OCI-LY3 (cell line): Measurements from ENCODE around the gene NKAIN4.

Experiments used
- H2AFZ ChIP-seq: fragments of 200-600, 300-600 bp; shearing (Covaris generic); 2 replicates; pipeline ENCODE4 v1.6.0; 2014; ENCODE audit warnings: antibody characterized with exemption, low read depth, low read length
- H3K27ac ChIP-seq: fragments of 200-600, 300-600 bp; sonication (generic); 2 replicates; pipeline ENCODE4 v1.5.1; 2014; ENCODE audit warnings: mild to moderate bottlenecking, low read length, moderate library complexity, mixed read lengths
- H3K27me3 ChIP-seq: fragments of 200-600, 300-600 bp; sonication (generic); 2 replicates; pipeline ENCODE4 v1.6.1; 2014; ENCODE audit warnings: low read depth, low read length, mixed read lengths
- H3K36me3 ChIP-seq: fragments of 200-600, 300-600 bp; sonication (generic); replicated peaks from 2 replicates; pipeline ENCODE3; 2014; ENCODE audit warnings: low read depth, low read length, mixed read lengths
- H3K4me1 ChIP-seq: fragments of 300-600, 200-600 bp; sonication (generic); 2 replicates; pipeline ENCODE4 v1.6.1; 2014; ENCODE audit warnings: low read length, mixed read lengths
- H3K4me2 ChIP-seq: fragments of 200-600, 300-600 bp; sonication (generic); 2 replicates; pipeline ENCODE4 v1.6.1; 2014; ENCODE audit warnings: low read length, mixed read lengths
- H3K4me3 ChIP-seq: fragments of 300-600, 200-600 bp; sonication (generic); 2 replicates; pipeline ENCODE4 v1.5.1; 2014; ENCODE audit warnings: antibody characterized with exemption, mild to moderate bottlenecking, low read length, moderate library complexity
- H3K79me2 ChIP-seq: fragments of 300-600, 200-600 bp; shearing (Covaris generic); 2 replicates; pipeline ENCODE4 v1.6.1; 2014; ENCODE audit warnings: mild to moderate bottlenecking, low read length, mixed read lengths
- H3K9ac ChIP-seq: fragments of 300-600, 200-600 bp; shearing (Covaris generic); 2 replicates; pipeline ENCODE4 v1.6.0; 2014; ENCODE audit warnings: mild to moderate bottlenecking, low read length, moderate library complexity
- H3K9me3 ChIP-seq: fragments of 200-600, 300-600 bp; shearing (Covaris generic); 2 replicates; pipeline ENCODE4 v1.6.1; 2014; ENCODE audit warnings: low read length, mixed read lengths; ENCODE audit not compliant: insufficient read depth
- H4K20me1 ChIP-seq: fragments of 200-600, 300-600 bp; sonication (generic); 2 replicates; pipeline ENCODE4 v1.6.1; 2016; ENCODE audit warnings: low read length, mixed read lengths; ENCODE audit not compliant: insufficient read depth
- EZH2phosphoT487 ChIP-seq: fragments of 200-600 bp; shearing (Covaris generic); IDR thresholded peaks from 2 replicates; pipeline ENCODE4 v1.6.1; 2018; ENCODE audit warnings: antibody characterized with exemption, mixed run types, low read depth
- TF ChIP-seq, protein P1 (sequence below): fragments of 200-600, 300-600 bp; sonication (generic); IDR thresholded peaks from 2 replicates; pipeline ENCODE4 v1.5.1; 2014; ENCODE audit warnings: antibody characterized with exemption, low read length, low read depth

The NKAIN4 gene

DNA sequence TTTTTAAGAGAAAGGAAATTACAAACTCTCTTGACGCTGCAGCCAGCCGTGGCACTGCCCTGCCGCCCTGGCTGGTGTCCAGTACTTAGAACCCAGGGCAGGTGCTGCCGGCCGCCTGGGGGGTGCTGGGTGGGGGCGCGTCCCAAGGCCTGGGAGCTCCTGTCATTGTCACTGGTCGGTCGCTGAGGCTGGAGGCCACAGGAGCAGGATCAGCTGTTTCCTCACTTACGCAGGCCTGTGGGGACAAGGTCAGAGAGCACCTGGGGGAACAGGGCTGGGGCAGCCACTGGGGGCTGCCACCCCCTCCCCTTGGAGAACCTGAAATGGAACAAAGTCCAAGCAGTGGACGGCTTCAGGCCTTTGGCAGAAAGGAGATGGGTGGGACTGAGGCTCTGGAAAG lies 13.0 kb downstream of the NKAIN4 start:
- no peaks in the 10 kb centered on the region for H3K9me3 ChIP-seq
- H3K36me3 ChIP-seq: no peaks in the 10 kb centered on the region
- no peak overlapping the region for H3K4me3 ChIP-seq
- H3K27ac ChIP-seq: no peak overlapping the region
- no peaks in the 10 kb centered on the region for H4K20me1 ChIP-seq
- H2AFZ ChIP-seq: no peak overlapping the region
- H3K4me2 ChIP-seq: no peak overlapping the region
- H3K4me1 ChIP-seq: no peaks in the 10 kb centered on the region
- no peak for TF ChIP-seq EZH2phosphoT487
- TF ChIP-seq, protein P1, sequence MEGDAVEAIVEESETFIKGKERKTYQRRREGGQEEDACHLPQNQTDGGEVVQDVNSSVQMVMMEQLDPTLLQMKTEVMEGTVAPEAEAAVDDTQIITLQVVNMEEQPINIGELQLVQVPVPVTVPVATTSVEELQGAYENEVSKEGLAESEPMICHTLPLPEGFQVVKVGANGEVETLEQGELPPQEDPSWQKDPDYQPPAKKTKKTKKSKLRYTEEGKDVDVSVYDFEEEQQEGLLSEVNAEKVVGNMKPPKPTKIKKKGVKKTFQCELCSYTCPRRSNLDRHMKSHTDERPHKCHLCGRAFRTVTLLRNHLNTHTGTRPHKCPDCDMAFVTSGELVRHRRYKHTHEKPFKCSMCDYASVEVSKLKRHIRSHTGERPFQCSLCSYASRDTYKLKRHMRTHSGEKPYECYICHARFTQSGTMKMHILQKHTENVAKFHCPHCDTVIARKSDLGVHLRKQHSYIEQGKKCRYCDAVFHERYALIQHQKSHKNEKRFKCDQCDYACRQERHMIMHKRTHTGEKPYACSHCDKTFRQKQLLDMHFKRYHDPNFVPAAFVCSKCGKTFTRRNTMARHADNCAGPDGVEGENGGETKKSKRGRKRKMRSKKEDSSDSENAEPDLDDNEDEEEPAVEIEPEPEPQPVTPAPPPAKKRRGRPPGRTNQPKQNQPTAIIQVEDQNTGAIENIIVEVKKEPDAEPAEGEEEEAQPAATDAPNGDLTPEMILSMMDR: no peak
- no peaks in the 10 kb centered on the region for H3K27me3 ChIP-seq
- H3K9ac ChIP-seq: no peak overlapping the region
- H3K79me2 ChIP-seq: no peaks in the 10 kb centered on the region

GRCh38 chr20:63240004-63240403 lies 14.3 kb downstream of the NKAIN4 start:
- Histone ChIP-seq H3K9ac (no peak overlapping the region), H3K4me3 (no peak overlapping the region), H3K27ac (no peak overlapping the region), H3K27me3 (no peaks in the 10 kb centered on the region), H3K4me2 (no peak overlapping the region), H4K20me1 (no peaks in the 10 kb centered on the region), H3K36me3 (no peaks in the 10 kb centered on the region), H2AFZ (no peak overlapping the region), H3K79me2 (no peaks in the 10 kb centered on the region), H3K9me3 (no peaks in the 10 kb centered on the region), H3K4me1 (peaks cover 3% of the 10 kb centered on the region; the same call in 1 of the 2 replicates)
- TF ChIP-seq, protein P1: no peak
- TF ChIP-seq EZH2phosphoT487: no peak

- peaks cover 3% of the 10 kb centered on the region; the same call in 1 of the 2 replicates for H3K4me1 ChIP-seq
- no peak for TF ChIP-seq EZH2phosphoT487
- TF ChIP-seq, protein P1: no peak
- no peak overlapping the region for H2AFZ ChIP-seq
- H3K4me2 ChIP-seq: no peak overlapping the region
- H4K20me1 ChIP-seq: no peaks in the 10 kb centered on the region
- H3K27me3 ChIP-seq: no peaks in the 10 kb centered on the region
- no peaks in the 10 kb centered on the region for H3K79me2 ChIP-seq
- H3K9me3 ChIP-seq: no peaks in the 10 kb centered on the region
- H3K36me3 ChIP-seq: no peaks in the 10 kb centered on the region
- H3K27ac ChIP-seq: no peak overlapping the region
- no peak overlapping the region for H3K4me3 ChIP-seq
- H3K9ac ChIP-seq: no peak overlapping the region
Observed at GRCh38 chr20:63239431-63239830, 14.8 kb downstream of the NKAIN4 start.

DNA sequence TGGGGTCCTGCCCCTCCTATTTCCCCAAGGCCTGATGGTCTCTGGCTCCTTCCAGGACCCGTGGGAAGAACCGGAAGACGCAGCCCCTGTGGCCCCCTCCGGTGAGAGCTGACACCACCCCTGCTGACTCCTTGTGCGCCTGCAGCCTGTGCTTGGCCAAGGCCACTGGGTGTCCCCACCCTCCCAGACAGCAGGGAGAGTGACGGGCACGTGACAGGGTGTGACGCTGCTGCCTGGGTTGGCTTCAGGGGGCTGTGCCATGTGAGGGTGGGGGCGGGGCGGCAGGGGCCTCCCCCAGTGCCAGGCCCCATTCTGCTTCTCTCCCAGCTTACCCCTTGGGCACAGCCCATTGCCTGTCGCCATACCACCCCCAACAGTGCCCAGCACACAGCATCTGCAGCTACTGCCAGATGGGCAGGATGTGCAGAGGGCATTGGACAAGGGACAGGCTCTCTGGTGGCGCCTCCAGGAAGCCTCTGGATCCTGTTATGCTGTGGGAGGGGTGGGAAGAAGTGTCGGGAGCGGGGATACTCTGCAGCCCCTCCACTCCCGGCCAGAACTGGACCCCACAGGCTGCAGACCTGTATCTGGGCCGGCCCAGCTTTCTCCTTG lies 15.6 kb downstream of the NKAIN4 start:
- 0 out of 2 replicates have a peak, but pooled peaks cover 2% of the 10 kb centered on the region for H3K27me3 ChIP-seq
- no peak overlapping the region for H3K9ac ChIP-seq
- TF ChIP-seq, protein P1: peak; percentile 21
- TF ChIP-seq EZH2phosphoT487: no peak
- no peaks in the 10 kb centered on the region for H3K36me3 ChIP-seq
- no peak overlapping the region for H3K27ac ChIP-seq
- H3K79me2 ChIP-seq: no peaks in the 10 kb centered on the region
- peaks cover 3% of the 10 kb centered on the region; the same call in 1 of the 2 replicates for H3K4me1 ChIP-seq
- H4K20me1 ChIP-seq: no peaks in the 10 kb centered on the region
- no peak overlapping the region for H3K4me2 ChIP-seq
- H2AFZ ChIP-seq: no peak overlapping the region
- no peak overlapping the region for H3K4me3 ChIP-seq
- no peaks in the 10 kb centered on the region for H3K9me3 ChIP-seq
